Renal cortical epithelial cell (primary cell): Measurements from ENCODE around the gene SCN9A. TPM values are rescaled to one million over a fixed set of nuclear protein-coding genes. Genes with fewer than 3 reads are reported as not detected.
"Not testable (repeated sequence)": the region's sequence is repeated elsewhere in the genome, so short reads cannot be mapped to it uniquely, and the experiment has no call there.

ENCODE experiments used
- DNase-seq: peaks from one replicate; pipeline ENCODE4 v3.0.0-alpha.2; 2011; ENCODE audit warnings: low read depth
- total RNA-seq: library from RNA; depleted of rRNA; stranded (reverse); fragments of >200 nt; gene quantifications from 2 replicates; pipeline ENCODE4 v1.2.3, GENCODE V29; 2014

SCN9A gene
- total RNA-seq, 1 donor from 2014 or later = 2.8 TPM

GRCh38 chr2:166334805-166335204 lies 40.9 kb downstream of the SCN9A start:
- DNase-seq = no peak

- no peak for DNase-seq
Observed at GRCh38 chr2:166333801-166334200, 41.9 kb downstream of the SCN9A start.

- no peak for DNase-seq
Observed at GRCh38 chr2:166332106-166332505, 43.6 kb downstream of the SCN9A start.

- no peak for DNase-seq
Observed at GRCh38 chr2:166331468-166331867, 44.3 kb downstream of the SCN9A start.

- no peak for DNase-seq
Observed at GRCh38 chr2:166329465-166329864, 46.3 kb downstream of the SCN9A start.

- no peak for DNase-seq
Observed at GRCh38 chr2:166328147-166328546, 47.6 kb downstream of the SCN9A start.

- DNase-seq = no peak
Observed at GRCh38 chr2:166321076-166321475, 54.7 kb downstream of the SCN9A start.

- DNase-seq = peak; percentile 78
Observed at GRCh38 chr2:166314022-166314759, 61.6 kb downstream of the SCN9A start.

GRCh38 chr2:166312863-166313262 lies 62.9 kb downstream of the SCN9A start:
- not testable (repeated sequence) for DNase-seq

- DNase-seq = no peak
Observed at GRCh38 chr2:166307326-166307725, 68.4 kb downstream of the SCN9A start.

GRCh38 chr2:166304656-166305055 lies 71.1 kb downstream of the SCN9A start:
- no peak for DNase-seq

- no peak for DNase-seq
Observed at GRCh38 chr2:166302036-166302435, 73.7 kb downstream of the SCN9A start.

- no peak for DNase-seq
Observed at GRCh38 chr2:166297951-166298350, 77.8 kb downstream of the SCN9A start.

- DNase-seq = no peak
Observed at GRCh38 chr2:166293984-166294383, 81.8 kb downstream of the SCN9A start.

GRCh38 chr2:166285215-166285614 lies 90.5 kb downstream of the SCN9A start:
- DNase-seq = peak; percentile 78

GRCh38 chr2:166284359-166284758 lies 91.4 kb downstream of the SCN9A start:
- no peak for DNase-seq

- DNase-seq = no peak
Observed at GRCh38 chr2:166282154-166282553, 93.6 kb downstream of the SCN9A start.

GRCh38 chr2:166278856-166279255 lies 96.9 kb downstream of the SCN9A start:
- no peak for DNase-seq

GRCh38 chr2:166270376-166270775 lies 105.4 kb downstream of the SCN9A start:
- no peak for DNase-seq

GRCh38 chr2:166269322-166269721 lies 106.4 kb downstream of the SCN9A start:
- no peak for DNase-seq

GRCh38 chr2:166257859-166258258 lies 117.9 kb downstream of the SCN9A start:
- DNase-seq = no peak

- no peak for DNase-seq
Observed at GRCh38 chr2:166256896-166257295, 118.8 kb downstream of the SCN9A start.

- peak; percentile 20 for DNase-seq
Observed at GRCh38 chr2:166249318-166249717, 126.4 kb downstream of the SCN9A start.

GRCh38 chr2:166246901-166247300 lies 128.8 kb downstream of the SCN9A start:
- no peak for DNase-seq
